Activated CD4-positive, alpha-beta T cell treated with anti-CD3 and anti-CD28 coated beads for 24 hours (primary cell): ENCODE measurements around the gene CMKLR1.

Source experiments
- DNase-seq, 2 donors: peaks; one replicate each; pipeline ENCODE4 v3.0.0-alpha.2; 2020; ENCODE audit warnings: low read depth in 2 of 2

The CMKLR1 gene

DNA sequence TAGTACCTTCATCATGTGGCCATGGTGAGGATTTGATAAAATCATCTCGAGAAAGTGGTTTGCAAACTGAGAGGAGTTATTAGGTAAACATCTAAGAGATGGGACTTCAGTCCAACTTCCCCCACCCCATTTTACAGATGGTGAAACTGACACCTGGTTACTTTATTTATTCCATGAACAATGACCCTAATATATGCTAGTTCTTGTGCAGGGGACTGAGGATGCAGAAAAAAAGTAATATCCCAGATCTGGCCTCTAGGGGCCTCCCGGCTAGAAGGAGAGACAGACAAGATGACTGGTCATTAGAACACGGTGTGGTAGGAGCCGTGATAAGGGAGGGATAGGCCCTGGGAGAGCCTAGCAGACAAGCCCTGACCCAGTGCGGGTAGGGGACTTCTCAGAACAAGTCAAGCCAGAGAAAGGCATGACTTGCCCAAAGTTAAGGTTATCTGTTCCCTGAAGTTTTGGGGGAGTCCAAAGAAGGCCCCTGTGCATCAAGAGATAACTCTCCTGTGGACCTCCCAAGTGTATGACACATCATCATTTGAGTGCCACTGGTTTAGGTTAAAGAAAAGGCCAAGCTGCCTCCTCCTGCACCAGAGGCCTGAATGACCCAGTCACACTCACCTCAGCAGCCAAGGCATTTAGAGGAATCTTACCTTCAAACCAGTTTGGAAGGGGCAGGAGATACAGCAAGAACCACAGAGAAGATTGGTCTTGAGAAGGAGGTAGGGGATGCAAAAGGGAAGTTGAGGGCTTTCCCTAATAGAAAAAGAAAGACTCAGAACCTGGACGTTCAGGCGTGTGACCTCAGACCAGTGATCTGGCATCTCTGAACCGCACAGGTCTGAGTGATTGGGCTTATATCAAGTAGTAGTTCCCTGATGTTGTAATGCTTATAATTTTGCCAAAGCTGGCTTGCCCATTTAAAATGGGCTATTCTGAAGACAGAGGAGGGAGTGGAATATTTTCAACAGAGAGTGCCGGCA, 1.6 kb downstream of the CMKLR1 start:
- DNase-seq = no peak

DNA sequence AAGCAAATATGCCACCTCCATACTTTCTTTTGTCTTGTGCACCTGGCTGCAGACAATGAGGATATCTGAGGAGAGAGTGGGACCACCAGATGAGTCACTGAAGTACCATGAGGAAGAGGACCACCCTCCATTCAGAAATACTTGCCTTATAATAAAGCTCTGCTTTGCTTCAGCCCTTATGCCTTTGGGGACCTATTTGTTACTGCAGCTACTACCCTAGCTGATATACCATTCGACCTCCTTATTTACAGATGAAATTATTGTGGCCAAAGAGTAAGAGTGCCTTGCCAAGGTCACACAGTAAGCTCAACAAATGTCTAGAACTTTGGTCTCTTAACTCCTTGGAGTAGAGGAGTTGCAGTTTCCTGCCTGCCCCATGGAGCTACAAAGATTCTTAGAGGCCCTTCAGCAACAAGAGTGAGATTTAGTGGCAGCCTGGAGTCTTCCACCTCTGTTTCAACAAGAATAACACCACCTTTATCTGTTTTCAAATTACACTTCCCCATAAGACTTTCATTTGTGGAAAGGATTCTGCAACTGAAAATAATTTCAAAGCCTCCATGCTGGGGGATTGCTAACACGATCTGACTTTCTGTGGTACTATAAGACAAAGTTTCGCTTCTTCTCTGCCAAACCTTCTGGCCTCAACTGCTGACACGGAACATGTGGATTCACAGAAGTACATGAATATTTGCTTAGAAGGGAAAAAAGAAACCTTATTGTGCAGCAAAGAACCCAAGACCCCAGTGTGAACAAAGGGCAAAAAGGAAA, 3.6 kb downstream of the CMKLR1 start:
- no peak for DNase-seq

GRCh38 chr12:108333898-108334699, 5.0 kb downstream of the CMKLR1 start:
- DNase-seq = no peak

DNA sequence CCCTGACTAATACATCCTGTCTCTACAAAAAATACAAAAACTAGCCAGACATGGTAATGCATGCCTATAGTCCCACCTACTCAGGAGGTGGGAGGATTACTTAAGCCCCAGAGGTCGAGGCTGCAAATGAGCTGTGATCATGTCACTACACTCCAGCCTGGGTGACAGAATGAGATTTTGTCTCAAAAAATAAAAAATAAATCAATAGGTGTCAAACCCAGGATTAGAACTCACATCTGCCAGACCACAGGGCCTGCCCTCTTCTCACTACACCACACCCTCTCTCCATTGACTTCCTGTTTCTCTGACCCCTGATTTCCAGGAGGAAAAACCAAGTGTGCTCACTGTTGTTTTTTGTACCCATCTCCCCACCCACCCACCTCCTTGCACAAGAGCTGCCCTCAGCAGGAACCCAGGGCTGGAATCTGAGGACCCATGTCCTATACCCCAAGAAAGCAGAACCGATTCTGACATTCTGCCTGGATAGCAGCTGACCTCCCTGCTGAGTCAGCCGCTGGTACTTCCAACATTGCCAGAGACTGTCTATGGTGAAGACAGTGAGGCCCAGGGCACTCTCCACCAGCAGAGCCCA, 6.2 kb downstream of the CMKLR1 start:
- no peak for DNase-seq

GRCh38 chr12:108328420-108328819, 10.7 kb downstream of the CMKLR1 start:
- no peak for DNase-seq

GRCh38 chr12:108327621-108328344, 11.3 kb downstream of the CMKLR1 start:
- DNase-seq = no peak

DNA sequence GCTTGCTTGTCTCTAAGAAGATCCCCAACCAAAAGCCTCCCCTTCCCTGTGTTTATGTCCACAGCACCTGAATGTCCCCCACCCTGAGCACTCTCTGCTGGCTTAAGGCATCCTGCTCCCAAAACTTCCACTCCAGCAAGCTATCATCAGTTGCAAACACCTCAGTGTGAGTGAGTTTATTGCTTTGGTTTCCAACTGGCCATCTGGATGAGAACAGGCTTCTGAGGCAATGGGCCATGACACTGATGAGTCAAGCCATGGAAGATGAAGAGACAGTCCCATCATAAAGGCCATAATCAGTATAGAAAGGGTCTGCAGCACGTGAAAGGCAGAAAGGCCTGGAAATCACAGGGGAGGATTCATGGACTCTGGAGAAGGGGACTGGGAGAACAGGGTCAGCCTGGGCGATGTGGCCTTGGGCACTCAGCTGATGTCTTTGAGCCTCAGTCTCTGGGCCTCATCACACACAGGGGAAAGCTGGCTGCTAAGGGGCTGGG, 12.8 kb downstream of the CMKLR1 start:
- no peak for DNase-seq

DNA sequence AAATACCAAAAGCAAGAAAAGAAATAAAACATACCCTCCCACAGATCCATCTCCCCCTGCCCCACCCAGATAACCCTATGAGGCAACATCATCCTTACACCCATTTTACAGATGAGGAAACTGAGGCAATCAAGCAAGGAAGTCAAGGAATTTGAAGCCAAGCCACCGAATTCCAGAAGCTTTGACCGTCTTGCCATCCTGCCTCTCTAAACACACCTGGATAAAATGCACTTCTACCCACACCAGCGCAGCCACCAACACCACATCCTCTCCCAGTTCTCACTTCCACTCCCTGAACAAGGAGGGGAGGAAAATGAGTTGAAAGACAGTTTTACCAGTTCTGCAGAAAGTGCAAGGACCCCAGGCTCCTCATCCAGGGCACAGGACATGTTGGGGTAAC, 13.6 kb downstream of the CMKLR1 start:
- DNase-seq = no peak

- no peak for DNase-seq
These were observed 14.1 kb downstream of the CMKLR1 start for GRCh38 chr12:108325018-108325358.

DNA sequence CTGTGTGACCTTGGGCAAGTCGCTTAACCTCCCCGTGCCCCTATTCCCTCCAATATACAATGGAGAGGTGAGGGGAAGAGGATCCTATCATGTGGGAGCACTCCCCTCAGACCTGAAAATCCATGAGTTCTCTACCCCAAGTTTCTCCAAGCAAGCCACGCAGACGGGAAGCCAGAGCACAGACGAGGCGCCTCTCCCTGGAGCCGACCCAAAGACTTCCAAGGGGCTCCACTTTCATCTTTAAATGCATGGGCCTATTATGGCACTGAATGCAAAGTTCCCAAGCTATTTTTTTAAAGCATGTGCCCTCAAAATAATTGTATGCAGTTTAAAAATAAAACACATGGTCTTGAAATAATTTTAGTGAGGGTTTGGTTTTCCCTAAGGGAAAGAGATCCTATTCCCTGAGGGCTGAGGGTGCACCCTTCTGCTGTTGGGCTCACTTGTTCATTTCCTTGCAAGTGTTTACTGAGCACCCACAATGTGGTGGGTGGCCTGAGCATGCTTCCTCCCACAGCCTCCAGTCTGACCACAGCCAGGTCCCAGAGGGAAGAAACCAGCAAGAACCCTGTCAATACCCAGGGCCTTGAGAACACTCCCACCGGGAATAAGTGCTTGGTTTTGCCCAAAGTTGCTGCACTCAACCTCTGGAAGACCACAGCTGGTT, 14.6 kb downstream of the CMKLR1 start:
- no peak for DNase-seq

GRCh38 chr12:108323581-108323980, 15.5 kb downstream of the CMKLR1 start:
- DNase-seq = no peak

GRCh38 chr12:108322998-108323397, 16.1 kb downstream of the CMKLR1 start:
- DNase-seq = no peak

- no peak for DNase-seq
These were observed 17.4 kb downstream of the CMKLR1 start for GRCh38 chr12:108321688-108322087.

DNA sequence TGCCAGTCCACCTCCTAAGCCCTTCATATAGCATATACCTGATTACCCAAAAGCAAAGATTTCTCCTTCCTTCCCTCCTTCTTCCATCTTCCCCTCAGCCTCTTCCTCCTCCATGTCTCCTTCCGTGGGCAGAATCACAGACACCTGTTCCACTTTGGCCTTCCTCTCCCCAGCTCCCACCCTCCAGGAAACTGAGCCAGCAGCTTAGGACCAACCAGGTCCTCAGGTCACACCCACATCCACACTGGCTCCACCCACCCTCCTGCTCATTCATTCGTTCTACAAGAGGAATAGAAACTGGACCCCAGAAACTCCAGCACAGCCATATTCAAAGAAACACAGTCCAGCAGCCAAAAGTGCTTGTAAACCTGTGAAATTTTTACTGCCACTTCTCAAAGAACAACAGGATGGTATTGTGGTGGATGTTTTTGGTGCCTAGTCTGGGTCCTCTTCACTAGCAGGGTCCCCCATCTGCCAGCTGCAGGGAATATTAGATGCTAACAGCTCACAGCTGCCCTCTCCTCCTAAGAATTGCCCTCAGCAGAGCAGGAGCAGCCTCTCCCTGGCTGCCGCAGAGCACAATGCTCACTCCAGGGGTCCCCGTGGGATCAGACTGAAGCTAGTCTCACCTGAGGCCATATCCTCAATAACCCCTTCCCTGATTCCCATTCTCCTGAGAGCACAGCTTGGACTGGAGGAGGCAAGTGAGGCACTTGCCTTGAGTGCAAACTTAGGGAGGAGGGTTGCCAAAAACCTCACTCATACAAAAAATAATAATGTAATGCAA, 18.4 kb downstream of the CMKLR1 start:
- no peak for DNase-seq

GRCh38 chr12:108319277-108320234, 19.6 kb downstream of the CMKLR1 start:
- no peak for DNase-seq

DNA sequence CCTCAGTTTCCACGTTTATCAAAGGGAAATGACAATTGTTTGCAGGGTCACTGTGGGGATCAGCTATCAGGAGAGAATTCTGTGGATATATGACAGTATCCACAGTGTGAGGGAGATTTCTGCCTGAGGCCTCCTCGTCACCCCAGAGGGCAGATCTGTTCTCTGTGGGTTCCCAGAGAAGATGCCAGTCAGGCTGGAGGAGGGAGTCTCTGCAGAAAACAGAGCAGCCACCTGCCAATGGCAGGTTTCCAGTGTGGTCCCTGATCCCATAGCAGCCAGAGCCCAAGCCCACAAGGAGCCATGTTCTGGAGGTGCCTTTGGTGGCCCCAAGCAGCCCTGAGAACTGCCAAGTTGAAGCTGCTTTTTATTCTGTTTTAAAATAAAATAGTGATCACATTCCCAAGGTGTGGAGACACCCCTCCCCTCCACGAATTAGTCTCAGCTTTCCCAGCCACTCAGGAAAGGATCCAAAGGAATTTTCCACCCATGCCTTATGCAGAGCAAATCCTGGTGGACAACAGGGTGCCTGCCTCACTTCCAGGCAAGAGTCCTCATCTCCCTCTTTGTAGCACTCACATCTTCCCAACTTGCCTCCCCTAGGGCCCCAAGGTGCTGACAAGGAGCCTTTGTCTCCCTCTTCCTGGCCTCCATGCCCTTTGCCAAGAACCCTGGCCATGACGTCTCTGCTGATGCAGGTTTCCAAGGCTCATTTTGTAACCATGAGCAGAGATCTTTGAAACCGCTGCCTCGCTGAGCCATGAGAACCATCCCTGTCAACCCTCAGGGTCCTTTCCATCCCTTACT, 20.4 kb downstream of the CMKLR1 start:
- DNase-seq = no peak
